GM21786 (cell line): ENCODE measurements around the gene RPLP2.

Source experiments
- ATAC-seq: cut with Tn5 transposase; IDR thresholded peaks from one replicate; pipeline ENCODE4 v1.9.1; 2021; ENCODE audit not compliant: unreplicated experiment

RPLP2 gene

GRCh38 chr11:821512-822371 lies 12.0 kb downstream of the RPLP2 start:
- ATAC-seq = no peak

- no peak for ATAC-seq
Measured at GRCh38 chr11:823441-824291, 13.9 kb downstream of the RPLP2 start.

GRCh38 chr11:824292-824880 lies 14.6 kb downstream of the RPLP2 start:
- no peak for ATAC-seq

GRCh38 chr11:824942-825341 lies 15.2 kb downstream of the RPLP2 start:
- ATAC-seq = no peak

- no peak for ATAC-seq
Measured at GRCh38 chr11:825366-826226, 15.8 kb downstream of the RPLP2 start.

- no peak for ATAC-seq
Measured at GRCh38 chr11:826227-826621, 16.5 kb downstream of the RPLP2 start.

GRCh38 chr11:826836-827145 lies 17.0 kb downstream of the RPLP2 start:
- ATAC-seq = no peak

- ATAC-seq = no peak
Measured at GRCh38 chr11:827146-827896, 17.6 kb downstream of the RPLP2 start.

GRCh38 chr11:827897-828192 lies 18.1 kb downstream of the RPLP2 start, which contains the start of gene CRACR2B:
CRACR2B (plus strand) TSS chr11:827919; CDS start chr11:828608, 689 bp downstream.
- no peak for ATAC-seq

GRCh38 chr11:828506-829175 lies 18.9 kb downstream of the RPLP2 start:
- no peak for ATAC-seq

- ATAC-seq = no peak
Measured at GRCh38 chr11:829176-829846, 19.5 kb downstream of the RPLP2 start.

- no peak for ATAC-seq
Measured at GRCh38 chr11:829847-830294, 20.1 kb downstream of the RPLP2 start.

GRCh38 chr11:830295-831117 lies 20.7 kb downstream of the RPLP2 start:
- peak; percentile 35 for ATAC-seq

GRCh38 chr11:831118-831864 lies 21.5 kb downstream of the RPLP2 start:
- ATAC-seq = no peak

- ATAC-seq = no peak
Measured at GRCh38 chr11:831961-832528, 22.3 kb downstream of the RPLP2 start.

GRCh38 chr11:832529-833113 lies 22.9 kb downstream of the RPLP2 start, which contains the start of gene CD151:
CD151 (plus strand) TSS chr11:832952; CDS start chr11:836070, 3,118 bp downstream.
- peak; percentile 42 for ATAC-seq
